Natural killer cell treated with Interleukin-12 subunit alpha and Interleukin-12 subunit beta and Interleukin-15 and Interleukin-18, amount 100 ng/mL, for 72 hours (primary cell): ENCODE data around the gene IST1. TPM values are rescaled to one million over a fixed set of nuclear protein-coding genes. Genes with fewer than 3 reads are reported as not detected.

Experiments used
- ATAC-seq, 2 donors: fragments of 150-1000 bp; cut with Tn5 transposase in 1 of 2; sonication (Bioruptor Pico), chemical (Tn5 transposase) in 1 of 2; 2 replicates each; pipeline ENCODE4 v1.10.0; 2021
- DNase-seq: peaks from one replicate; pipeline ENCODE4 v3.0.0; 2022; ENCODE audit warnings: low spot score
- H3K27ac Mint-ChIP-seq, 2 donors: 1 replicate in 1 of 2; 2 replicates in 1 of 2; pipeline ENCODE4 v1.8.0; 2022; ENCODE audit warnings: mixed read lengths in 2 of 2, mild to moderate bottlenecking in 1 of 2, moderate library complexity in 1 of 2
- H3K27me3 Mint-ChIP-seq, 2 donors: 1 replicate in 1 of 2; 2 replicates in 1 of 2; pipeline ENCODE4 v1.8.0; 2022; ENCODE audit warnings: mixed read lengths in 2 of 2
- H3K36me3 Mint-ChIP-seq: one replicate; pipeline ENCODE4 v1.8.0; 2022; ENCODE audit warnings: mixed read lengths
- H3K4me1 Mint-ChIP-seq, 2 donors: 1 replicate in 1 of 2; 2 replicates in 1 of 2; pipeline ENCODE4 v1.8.0; 2022; ENCODE audit warnings: low read depth in 2 of 2, mixed read lengths in 2 of 2, mild to moderate bottlenecking in 1 of 2
- H3K4me3 Mint-ChIP-seq: one replicate; pipeline ENCODE4 v1.8.0; 2022; ENCODE audit warnings: mixed read lengths
- H3K9me3 Mint-ChIP-seq: 2 replicates; pipeline ENCODE4 v1.8.0; 2022; ENCODE audit warnings: mixed read lengths
- total RNA-seq, 2 donors: library from RNA; stranded (reverse); gene quantifications; one replicate each; pipeline ENCODE4 v1.2.3, GENCODE V29; 2022

Gene IST1
- total RNA-seq, 2 donors from 2014 or later: 169 to 181 TPM

- no peaks in the 10 kb centered on the region for H3K4me1 Mint-ChIP-seq
- no peaks in the 10 kb centered on the region for H3K36me3 Mint-ChIP-seq
- no peaks in the 10 kb centered on the region for H3K9me3 Mint-ChIP-seq
- no peak overlapping the region for H3K4me3 Mint-ChIP-seq
- H3K27me3 Mint-ChIP-seq: no peaks in the 10 kb centered on the region
- ATAC-seq (no peak), DNase-seq (no peak)
- no peak overlapping the region for H3K27ac Mint-ChIP-seq
Observed at GRCh38 chr16:71971571-71971970, 76.2 kb downstream of the IST1 start.

GRCh38 chr16:71972356-71972755 is 77.0 kb downstream of the IST1 start:
- H3K4me1 Mint-ChIP-seq: no peaks in the 10 kb centered on the region
- no peak overlapping the region for H3K27ac Mint-ChIP-seq
- H3K4me3 Mint-ChIP-seq: no peak overlapping the region
- ATAC-seq: no peak
- DNase-seq: no peak
- no peaks in the 10 kb centered on the region for H3K27me3 Mint-ChIP-seq
- H3K9me3 Mint-ChIP-seq: no peaks in the 10 kb centered on the region
- H3K36me3 Mint-ChIP-seq: no peaks in the 10 kb centered on the region

GRCh38 chr16:71973001-71973400 is 77.7 kb downstream of the IST1 start:
- Mint-ChIP-seq H3K27ac (no peak overlapping the region), H3K4me1 (no peaks in the 10 kb centered on the region), H3K36me3 (no peaks in the 10 kb centered on the region), H3K27me3 (peaks cover 0 to under 1% of the 10 kb centered on the region in 2 donors), H3K4me3 (no peak overlapping the region), H3K9me3 (no peaks in the 10 kb centered on the region)
- ATAC-seq: no peak
- no peak for DNase-seq

- H3K9me3 Mint-ChIP-seq: no peaks in the 10 kb centered on the region
- ATAC-seq: peak in 1 of 2 donors; percentile 28
- H3K27me3 Mint-ChIP-seq: peaks cover under 1 to 2% of the 10 kb centered on the region in 2 donors
- H3K27ac Mint-ChIP-seq: no peak overlapping the region
- no peaks in the 10 kb centered on the region for H3K36me3 Mint-ChIP-seq
- no peak for DNase-seq
- no peaks in the 10 kb centered on the region for H3K4me1 Mint-ChIP-seq
- no peak overlapping the region for H3K4me3 Mint-ChIP-seq
Observed at GRCh38 chr16:71974068-71974818, 78.9 kb downstream of the IST1 start.

Other genes with a start within 250 kb of the IST1 start
- gene PHLPP2, start 170.8 kb upstream of the IST1 start, total RNA-seq: 10 to 100 TPM; 14.4 to 15.7 TPM
- 100 to 1,000 TPM; 111 to 120 TPM for gene AP1G1, start 86.7 kb upstream of the IST1 start, total RNA-seq
- gene ATXN1L, start 49.6 kb upstream of the IST1 start, total RNA-seq: 10 to 100 TPM; 24.5 to 25.7 TPM
- 1 to 10 TPM; 2.8 to 5.8 TPM for gene ZNF821, start 11.3 kb upstream of the IST1 start, total RNA-seq
- not detected for gene PKD1L3, start 104.9 kb downstream of the IST1 start, total RNA-seq
- gene DHODH, start 113.2 kb downstream of the IST1 start, total RNA-seq: 10 to 100 TPM; 14.8 to 28.7 TPM
- not detected for gene HP, start 159.0 kb downstream of the IST1 start, total RNA-seq
- not detected for gene HPR, start 167.7 kb downstream of the IST1 start, total RNA-seq
- gene TXNL4B, start 198.1 kb downstream of the IST1 start, total RNA-seq: 10 to 100 TPM; 24.2 to 28.8 TPM
- gene DHX38, start 198.3 kb downstream of the IST1 start, total RNA-seq: 100 to 1,000 TPM; 108 to 121 TPM